LNCaP clone FGC (cell line): ENCODE measurements around the gene FAM117B.
"Not testable (repeated sequence)": the region's sequence is repeated elsewhere in the genome, so short reads cannot be mapped to it uniquely, and the experiment has no call there.

Experiments
- DNase-seq: peaks from one replicate; pipeline ENCODE4 v3.0.0-alpha.2; 2011; ENCODE audit warnings: low read depth
- H3K4me3 ChIP-seq: 2 replicates; pipeline ENCODE4 v1.5.1; 2011; ENCODE audit warnings: mild to moderate bottlenecking, low read depth, low read length, control low read depth
- CTCF ChIP-seq: IDR thresholded peaks from 2 replicates; pipeline ENCODE4 v1.5.1; 2012; ENCODE audit warnings: mild to moderate bottlenecking; ENCODE audit not compliant: control insufficient read depth, insufficient read depth; ENCODE audit errors: extremely low read depth

FAM117B gene

GRCh38 chr2:202705446-202706020 lies 70.8 kb downstream of the FAM117B start:
- no peak for TF ChIP-seq CTCF
- no peak overlapping the region for H3K4me3 ChIP-seq
- no peak for DNase-seq

DNA sequence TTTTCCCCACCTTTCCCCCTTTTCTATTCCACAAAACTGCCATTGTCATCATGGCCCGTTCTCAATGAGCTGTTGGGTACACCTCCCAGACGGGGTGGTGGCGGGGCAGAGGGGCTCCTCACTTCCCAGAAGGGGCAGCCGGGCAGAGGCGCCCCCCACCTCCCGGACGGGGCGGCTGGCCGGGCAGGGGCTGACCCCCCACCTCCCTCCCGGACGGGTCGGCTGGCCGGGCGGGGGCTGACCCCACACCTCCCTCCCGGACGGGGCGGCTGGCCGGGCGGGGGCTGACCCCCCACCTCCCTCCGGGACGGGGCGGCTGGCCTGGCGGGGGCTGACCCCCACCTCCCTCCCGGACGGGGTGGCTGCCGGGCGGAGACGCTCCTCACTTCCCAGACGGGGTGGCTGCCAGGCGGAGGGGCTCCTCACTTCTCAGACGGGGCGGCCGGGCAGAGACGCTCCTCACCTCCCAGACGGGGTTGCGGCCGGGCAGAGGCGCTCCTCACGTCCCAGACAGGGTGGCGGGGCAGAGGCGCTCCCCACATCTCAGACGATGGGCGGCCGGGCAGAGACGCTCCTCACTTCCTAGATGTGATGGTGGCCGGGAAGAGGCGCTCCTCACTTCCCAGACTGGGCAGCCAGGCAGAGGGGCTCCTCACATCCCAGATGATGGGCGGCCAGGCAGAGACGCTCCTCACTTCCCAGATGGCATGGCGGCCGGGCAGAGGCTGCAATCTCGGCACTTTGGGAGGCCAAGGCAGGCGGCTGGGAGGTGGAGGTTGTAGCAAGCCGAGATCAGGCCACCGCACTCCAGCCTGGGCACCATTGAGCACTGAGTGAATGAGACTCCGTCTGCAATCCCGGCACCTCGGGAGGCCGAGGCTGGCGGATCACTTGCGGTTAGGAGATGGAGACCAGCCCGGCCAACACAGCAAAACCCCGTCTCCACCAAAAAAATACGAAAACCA lies 80.5 kb downstream of the FAM117B start:
- DNase-seq, H3K4me3 ChIP-seq: not testable (repeated sequence)

- H3K4me3 ChIP-seq: no peak overlapping the region
- TF ChIP-seq CTCF: no peak
- no peak for DNase-seq
Measured at GRCh38 chr2:202716114-202716718, 81.4 kb downstream of the FAM117B start.

- no peak for TF ChIP-seq CTCF
- no peak for DNase-seq
- H3K4me3 ChIP-seq: no peak overlapping the region
Measured at GRCh38 chr2:202716953-202717597, 82.3 kb downstream of the FAM117B start.

- H3K4me3 ChIP-seq: no peak overlapping the region
- no peak for DNase-seq
- TF ChIP-seq CTCF: no peak
Measured at GRCh38 chr2:202717598-202718310, 83.0 kb downstream of the FAM117B start.

- TF ChIP-seq CTCF: no peak
- no peak for DNase-seq
- H3K4me3 ChIP-seq: no peak overlapping the region
Measured at GRCh38 chr2:202718614-202719013, 83.8 kb downstream of the FAM117B start.
